Esophagus muscularis mucosa (tissue), 3 donors: ENCODE results near the gene FBXW8.
"Not testable (repeated sequence)": the region's sequence is repeated elsewhere in the genome, so short reads cannot be mapped to it uniquely, and the experiment has no call there.

Experiments used
- CTCF ChIP-seq, 3 experiments: fragments of 200-600 bp in 2 of 3; fragments of 450-650 bp in 1 of 3; sonication (generic) in 2 of 3; IDR thresholded peaks; one replicate each; pipeline ENCODE4 v1.5.1; 2017 to 2019; ENCODE audit warnings: antibody characterized with exemption in 3 of 3, mild to moderate bottlenecking in 2 of 3, moderate library complexity in 1 of 3
- POLR2AphosphoS5 ChIP-seq, 2 donors: sonication (generic); formaldehyde crosslinking; IDR thresholded peaks; one replicate each; pipeline ENCODE4 v1.6.1; 2017; ENCODE audit warnings: antibody characterized with exemption in 2 of 2

GRCh38 chr12:117057626-117058025, 146.9 kb downstream of the FBXW8 start:
- TF ChIP-seq CTCF, POLR2AphosphoS5 (IDR thresholded peaks at IDR 0.05): not testable (repeated sequence)
